Subcutaneous adipose tissue (tissue), 4 donors: Measurements from ENCODE around the gene ELOVL2. TPM values are rescaled to one million over a fixed set of nuclear protein-coding genes. Genes with fewer than 3 reads are reported as not detected.

ENCODE experiments used
- total RNA-seq, 4 donors: library from RNA; depleted of rRNA; stranded (reverse); fragments of >200 nt; gene quantifications; one replicate each; pipeline ENCODE4 v1.1.0, GENCODE V29; 2016
- TF ChIP-seq, protein P1 (sequence below): fragments of 450-650 bp; IDR thresholded peaks from one replicate; pipeline ENCODE4 v1.5.1; 2016; ENCODE audit warnings: low read depth, mild to moderate bottlenecking, control low read depth, antibody characterized with exemption, moderate library complexity

Gene ELOVL2
- total RNA-seq, 4 donors from 2014 or later: 0.19 to 1.6 (median 0.44) TPM; not detected in 1

DNA sequence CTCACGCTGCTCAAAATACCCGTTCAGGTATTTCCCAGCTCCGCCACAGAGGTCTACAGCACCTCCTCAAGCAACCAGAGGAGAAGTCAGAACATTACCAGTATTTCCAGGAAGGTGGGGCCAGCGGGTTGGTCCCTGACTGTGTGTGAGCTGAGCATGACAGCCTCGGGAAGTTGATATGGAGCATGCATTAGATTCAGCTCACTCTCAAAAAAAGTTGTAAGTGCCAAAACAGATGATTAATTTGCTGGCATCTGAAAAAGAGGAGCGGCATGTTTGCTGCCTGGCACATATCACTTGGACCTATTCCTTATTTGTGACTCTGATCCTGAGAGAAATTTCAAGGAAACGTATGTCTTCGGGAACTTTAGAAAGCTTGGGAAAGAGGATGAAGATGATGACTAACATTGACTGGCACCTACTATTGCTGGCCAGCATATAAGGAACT, 32.3 kb downstream of the ELOVL2 start:
- TF ChIP-seq, protein P1, sequence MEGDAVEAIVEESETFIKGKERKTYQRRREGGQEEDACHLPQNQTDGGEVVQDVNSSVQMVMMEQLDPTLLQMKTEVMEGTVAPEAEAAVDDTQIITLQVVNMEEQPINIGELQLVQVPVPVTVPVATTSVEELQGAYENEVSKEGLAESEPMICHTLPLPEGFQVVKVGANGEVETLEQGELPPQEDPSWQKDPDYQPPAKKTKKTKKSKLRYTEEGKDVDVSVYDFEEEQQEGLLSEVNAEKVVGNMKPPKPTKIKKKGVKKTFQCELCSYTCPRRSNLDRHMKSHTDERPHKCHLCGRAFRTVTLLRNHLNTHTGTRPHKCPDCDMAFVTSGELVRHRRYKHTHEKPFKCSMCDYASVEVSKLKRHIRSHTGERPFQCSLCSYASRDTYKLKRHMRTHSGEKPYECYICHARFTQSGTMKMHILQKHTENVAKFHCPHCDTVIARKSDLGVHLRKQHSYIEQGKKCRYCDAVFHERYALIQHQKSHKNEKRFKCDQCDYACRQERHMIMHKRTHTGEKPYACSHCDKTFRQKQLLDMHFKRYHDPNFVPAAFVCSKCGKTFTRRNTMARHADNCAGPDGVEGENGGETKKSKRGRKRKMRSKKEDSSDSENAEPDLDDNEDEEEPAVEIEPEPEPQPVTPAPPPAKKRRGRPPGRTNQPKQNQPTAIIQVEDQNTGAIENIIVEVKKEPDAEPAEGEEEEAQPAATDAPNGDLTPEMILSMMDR: no peak

GRCh38 chr6:11009353-11009752, 34.8 kb downstream of the ELOVL2 start:
- TF ChIP-seq, protein P1: no peak

GRCh38 chr6:11008821-11009220, 35.3 kb downstream of the ELOVL2 start:
- TF ChIP-seq, protein P1: no peak

- TF ChIP-seq, protein P1: no peak
Measured at GRCh38 chr6:11007715-11008608, 36.1 kb downstream of the ELOVL2 start.

DNA sequence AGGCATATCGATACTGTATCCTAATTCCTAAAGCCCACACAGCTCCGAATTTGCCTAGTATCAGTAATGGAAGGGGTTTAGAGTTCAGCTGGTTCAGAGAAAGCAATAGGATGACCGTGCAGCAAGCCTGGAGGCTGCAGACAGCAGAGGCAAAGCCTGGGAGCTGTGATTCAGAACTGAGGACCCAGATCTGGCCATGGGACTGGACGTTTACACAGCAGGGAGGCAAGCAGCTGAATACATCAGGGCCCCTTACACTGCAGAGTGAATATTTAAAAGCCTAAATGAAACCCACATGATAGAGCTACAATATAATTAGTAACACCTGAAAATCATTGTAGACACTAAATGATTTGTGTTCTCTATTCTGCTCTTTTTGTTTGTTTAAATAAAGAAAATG, 38.0 kb downstream of the ELOVL2 start:
- TF ChIP-seq, protein P1: no peak

DNA sequence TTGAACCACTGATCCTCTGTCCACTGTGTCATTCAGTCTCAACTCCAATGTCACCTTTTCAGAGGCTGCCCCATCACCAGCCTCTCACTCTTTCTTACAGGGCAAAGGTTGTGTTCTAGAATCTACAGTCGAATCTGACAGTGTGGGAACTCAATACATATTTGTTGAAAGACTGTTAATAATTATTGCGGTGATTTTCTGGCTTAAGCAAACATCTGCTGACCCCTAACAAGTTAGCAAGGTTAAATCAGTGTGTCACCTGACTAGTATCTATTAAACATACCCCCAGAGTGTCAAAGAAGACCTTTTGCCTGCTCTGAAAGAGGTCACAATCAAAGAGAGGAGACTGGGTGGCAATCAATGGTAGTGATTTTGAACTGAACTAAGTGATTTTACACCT, 41.9 kb downstream of the ELOVL2 start:
- TF ChIP-seq, protein P1: no peak

- TF ChIP-seq, protein P1: no peak
Measured at GRCh38 chr6:10999994-11000393, 44.1 kb downstream of the ELOVL2 start.
